OCI-LY7 (cell line): Measurements from ENCODE around the gene ARHGEF25.

Experiments used
- CTCF ChIP-seq: fragments of 200-600 bp; sonication (generic); conservative IDR thresholded peaks from 2 replicates; pipeline ENCODE4 v1.5.1; 2014; ENCODE audit warnings: mild to moderate bottlenecking, antibody characterized with exemption, low read length, moderate library complexity, mixed read lengths
- EZH2phosphoT487 ChIP-seq: fragments of 200-600 bp; sonication (generic); IDR thresholded peaks from 2 replicates; pipeline ENCODE4 v1.6.1; 2018; ENCODE audit warnings: low read depth, borderline replicate concordance, mild to moderate bottlenecking, mixed run types, antibody characterized with exemption, low read length, moderate library complexity, mixed read lengths

GRCh38 chr12:57654042-57654441 is 42.8 kb downstream of the ARHGEF25 start:
- TF ChIP-seq CTCF = no peak
- TF ChIP-seq EZH2phosphoT487 = no peak
